GM12878 (cell line): Measurements from ENCODE around the gene SMARCAD1. TPM values are rescaled to one million over a fixed set of nuclear protein-coding genes. Genes with fewer than 3 reads are reported as not detected.

Source experiments
- ATAC-seq: fragments of 200-7000 bp; cut with Tn5 transposase; 3 replicates; pipeline ENCODE4 v1.9.1; 2020; ENCODE audit warnings: mild to moderate bottlenecking, moderate library complexity
- BruUV-seq: library from RNA; stranded (reverse); fragments of 400-500 nt; replicated peaks from 2 replicates; lab custom pipeline; 2021; lab: Mats Ljungman, UMichigan
- CTCF ChIA-PET: fragments of 300-600 bp; sonication (Branson Sonifier 250); formaldehyde crosslinking; extraction: SDS; loops from one replicate; lab custom pipeline; 2021; ENCODE audit warnings: inconsistent platforms; lab: Yijun Ruan, JAX
- POLR2A ChIA-PET: fragments of 350-600 bp; formaldehyde crosslinking; extraction: SDS; loops from one replicate; lab custom pipeline; 2021; ENCODE audit warnings: inconsistent platforms; lab: Charles Lee
- RAD21 ChIA-PET: fragments of 300-600 bp; sonication (Branson Sonifier 250); formaldehyde crosslinking; loops from one replicate; lab custom pipeline; 2023; ENCODE audit warnings: antibody characterized with exemption; ENCODE audit not compliant: unreplicated experiment; lab: Charles Lee
- SMC1A ChIA-PET: fragments of 300-600 bp; sonication (Branson Sonifier 250); formaldehyde crosslinking; loops from one replicate; lab custom pipeline; 2023; ENCODE audit not compliant: unreplicated experiment, uncharacterized antibody; lab: Charles Lee
- DNase-seq: peaks from one replicate; pipeline ENCODE4 v3.0.0-alpha.2; 2011; ENCODE audit warnings: low read depth, low spot score
- FAIRE-seq: peaks from 3 replicates; lab custom pipeline; 2011; peaks lifted over from hg19 to GRCh38; lab: Jason Lieb, UNC
- H2AFZ ChIP-seq: 2 replicates; pipeline ENCODE4 v1.6.0; 2011; ENCODE audit warnings: low read depth, low read length, control low read depth; ENCODE audit not compliant: control insufficient read depth
- H3K27ac ChIP-seq: 2 replicates; pipeline ENCODE4 v1.5.1; 2011; ENCODE audit warnings: control low read depth; ENCODE audit not compliant: control insufficient read depth, insufficient read depth
- H3K27me3 ChIP-seq, 2 experiments: replicated peaks in 1 of 2; 2 replicates each; pipeline versions ENCODE4 v1.6.0 to v1.6.1; 2011; ENCODE audit warnings: low read length in 1 of 2; ENCODE audit not compliant: control insufficient read depth in 2 of 2, insufficient read depth in 2 of 2
- H3K36me3 ChIP-seq, 2 experiments: 2 replicates each; pipeline ENCODE4 v1.5.1; 2011; ENCODE audit warnings: low read length in 1 of 2; ENCODE audit not compliant: control insufficient read depth in 2 of 2, insufficient read depth in 2 of 2
- H3K4me1 ChIP-seq: 2 replicates; pipeline ENCODE4 v1.6.1; 2011; ENCODE audit warnings: mild to moderate bottlenecking, low read length, moderate library complexity, mixed read lengths; ENCODE audit not compliant: control insufficient read depth, insufficient read depth
- H3K4me2 ChIP-seq: 2 replicates; pipeline ENCODE4 v1.6.0; 2011; ENCODE audit warnings: control low read depth; ENCODE audit not compliant: control insufficient read depth, insufficient read depth
- H3K4me3 ChIP-seq: fragments of 200-600 bp; sonication (generic); 2 replicates; pipeline ENCODE4 v1.5.1; 2016
- H3K79me2 ChIP-seq: 2 replicates; pipeline ENCODE4 v1.6.0; 2011; ENCODE audit warnings: low read length; ENCODE audit not compliant: control insufficient read depth, insufficient read depth
- H3K9ac ChIP-seq: 2 replicates; pipeline ENCODE4 v1.8.0; 2011; ENCODE audit warnings: low read length, control low read depth, mixed read lengths; ENCODE audit not compliant: control insufficient read depth, insufficient read depth
- H3K9me3 ChIP-seq: replicated peaks from 3 replicates; pipeline ENCODE4 v1.5.1; 2011; ENCODE audit warnings: mild to moderate bottlenecking, low read length; ENCODE audit not compliant: control insufficient read depth, insufficient read depth
- H4K20me1 ChIP-seq: 2 replicates; pipeline ENCODE4 v1.6.0; 2011; ENCODE audit not compliant: control insufficient read depth, insufficient read depth
- BCL11A ChIP-seq: IDR thresholded peaks from 2 replicates; pipeline ENCODE4 v1.6.1; 2011; ENCODE audit warnings: low read depth, low read length
- CHD1 ChIP-seq: IDR thresholded peaks from 2 replicates; pipeline ENCODE4 v1.6.1; 2012; ENCODE audit warnings: low read depth, low read length, improper control_type of control experiment
- FOXM1 ChIP-seq: IDR thresholded peaks from 2 replicates; pipeline ENCODE4 v1.6.1; 2012; ENCODE audit warnings: low read depth, mild to moderate bottlenecking, inconsistent platforms, low read length, moderate library complexity
- HDAC6 ChIP-seq: fragments of 200-600 bp; sonication (generic); IDR thresholded peaks from one replicate; pipeline ENCODE4 v1.8.0; 2017; ENCODE audit warnings: antibody characterized with exemption; ENCODE audit not compliant: unreplicated experiment
- IRF4 ChIP-seq: IDR thresholded peaks from 2 replicates; pipeline ENCODE4 v1.6.1; 2011; ENCODE audit warnings: low read depth, low read length
- KLF5 ChIP-seq: fragments of 450-650 bp; IDR thresholded peaks from 2 replicates; pipeline ENCODE4 v1.6.1; 2014; ENCODE audit warnings: mild to moderate bottlenecking; ENCODE audit not compliant: partially characterized antibody
- NFXL1 ChIP-seq: fragments of 450-650 bp; IDR thresholded peaks from 2 replicates; pipeline ENCODE4 v1.6.1; 2017; ENCODE audit warnings: antibody characterized with exemption, mild to moderate bottlenecking, borderline replicate concordance
- RAD21 ChIP-seq: IDR thresholded peaks from 2 replicates; pipeline ENCODE4 v1.6.1; 2011; ENCODE audit warnings: mild to moderate bottlenecking, low read depth, low read length, moderate library complexity; ENCODE audit not compliant: insufficient read depth
- TBL1XR1 ChIP-seq: IDR thresholded peaks from 2 replicates; pipeline ENCODE4 v1.6.1; 2012; ENCODE audit warnings: low read depth, low read length, improper control_type of control experiment
- WRNIP1 ChIP-seq: IDR thresholded peaks from 2 replicates; pipeline ENCODE4 v1.6.1; 2011; ENCODE audit warnings: low read depth, low read length, improper control_type of control experiment, borderline replicate concordance
- ZZZ3 ChIP-seq: IDR thresholded peaks from 2 replicates; pipeline ENCODE4 v1.6.1; 2011; ENCODE audit warnings: low read depth; ENCODE audit not compliant: control insufficient read depth, insufficient read length
- WGBS: methylation state at CpG from one replicate; pipeline ENCODE4 v1.1.6; 2016; ENCODE audit warnings: low lambda C conversion rate; ENCODE audit not compliant: insufficient replicate concordance, insufficient coverage; ENCODE audit errors: missing lambda C conversion rate; 5-methylcytosine and 5-hydroxymethylcytosine counted together
- in situ Hi-C: fragments of 300-500 bp; cut with MboI; formaldehyde crosslinking; loops from 9 replicates; pipeline ENCODE4 v1.14.3; 2018; ENCODE audit warnings: mixed read lengths
- intact Hi-C: fragments of 100-400 bp; cut with micrococcal nuclease; formaldehyde crosslinking; loops from one replicate; pipeline ENCODE4 v1.14.2; 2022; ENCODE audit not compliant: unreplicated experiment
- polyA plus RNA-seq, 11 experiments: library from polyadenylated mRNA; depleted of rRNA in 4 of 11; unstranded in 6 of 11; stranded (reverse) in 5 of 11; fragments of >200 nt; fragmentation: Nextera tagmentation in 4 of 11; fragmentation: Illumina TruSeq in 1 of 11; extraction: Ambion mirVana in 4 of 11; extraction: Trizol in 1 of 11; gene quantifications; 1 replicate in 1 of 11; 2 replicates in 10 of 11; pipeline versions ENCODE4 v1.2.1 to v1.2.3, GENCODE V29; 2011 to 2016; ENCODE audit warnings: inconsistent platforms in 2 of 11, missing spikeins in 2 of 11, low read depth in 1 of 11
- total RNA-seq, 4 experiments: library from RNA; depleted of rRNA in 3 of 4; stranded (reverse); fragments of >200 nt in 3 of 4; fragmentation: Illumina TruSeq in 1 of 4; extraction: Trizol in 1 of 4; gene quantifications; 2 replicates each; pipeline versions ENCODE4 v1.2.1 to v1.2.3, GENCODE V29; 2013 to 2021
- TF ChIP-seq, protein P1 (sequence below): IDR thresholded peaks from 2 replicates; pipeline ENCODE4 v1.6.1; 2011; ENCODE audit warnings: low read depth, low read length, improper control_type of control experiment, borderline replicate concordance
- TF ChIP-seq, protein P2 (sequence below): fragments of 150-350 bp; IDR thresholded peaks from 2 replicates; pipeline ENCODE4 v1.6.1; 2016; ENCODE audit warnings: low read depth, low read length
- TF ChIP-seq, protein P3 (sequence below): fragments of 450-650 bp; IDR thresholded peaks from 2 replicates; pipeline ENCODE4 v1.6.1; 2014; ENCODE audit warnings: mild to moderate bottlenecking

SMARCAD1 gene
- total and polyA plus RNA-seq, 10 of the 15 experiments (the other 5 are each of a cell fraction or from before 2014, with no cell fraction given), result 7.6 to 41.2 (median 27.7) TPM

DNA sequence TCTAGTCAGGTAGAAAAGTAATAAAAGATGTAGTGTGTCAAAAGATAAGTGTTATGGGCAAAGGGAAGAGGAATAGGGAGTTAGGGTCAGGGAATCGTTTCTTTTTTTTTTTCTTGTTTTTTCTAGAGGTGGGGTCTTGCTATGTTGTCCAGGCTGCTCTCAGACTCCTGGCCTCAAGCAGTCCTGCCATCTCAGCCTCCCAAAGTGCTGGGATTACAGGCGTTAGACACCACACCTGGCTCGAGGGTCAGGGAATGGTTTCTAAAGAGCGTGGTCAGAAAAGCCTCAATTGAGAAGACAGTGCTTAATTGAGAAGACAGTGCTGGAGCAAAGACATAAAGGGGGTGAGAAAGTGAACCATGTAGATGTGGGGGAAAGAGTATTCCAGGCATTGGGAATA is 19.1 kb downstream of the SMARCAD1 start:
- no peaks in the 10 kb centered on the region for H3K4me1 ChIP-seq
- ATAC-seq (no peak), DNase-seq (no peak), FAIRE-seq (no peak)
- intact Hi-C loops, result no loop called here
- H3K27me3 ChIP-seq, result no peaks in the 10 kb centered on the region
- H3K4me3 ChIP-seq, result no peak overlapping the region
- no peak overlapping the region for H3K4me2 ChIP-seq
- H4K20me1 ChIP-seq, result no peaks in the 10 kb centered on the region
- TF ChIP-seq, protein P1, sequence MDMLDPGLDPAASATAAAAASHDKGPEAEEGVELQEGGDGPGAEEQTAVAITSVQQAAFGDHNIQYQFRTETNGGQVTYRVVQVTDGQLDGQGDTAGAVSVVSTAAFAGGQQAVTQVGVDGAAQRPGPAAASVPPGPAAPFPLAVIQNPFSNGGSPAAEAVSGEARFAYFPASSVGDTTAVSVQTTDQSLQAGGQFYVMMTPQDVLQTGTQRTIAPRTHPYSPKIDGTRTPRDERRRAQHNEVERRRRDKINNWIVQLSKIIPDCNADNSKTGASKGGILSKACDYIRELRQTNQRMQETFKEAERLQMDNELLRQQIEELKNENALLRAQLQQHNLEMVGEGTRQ, result no peak
- TF ChIP-seq NFXL1 (no peak), WRNIP1 (no peak), KLF5 (no peak), HDAC6 (no peak), ZZZ3 (no peak), FOXM1 (no peak), RAD21 (no peak), CHD1 (no peak), BCL11A (no peak), TBL1XR1 (no peak), IRF4 (no peak)
- TF ChIP-seq, protein P2, sequence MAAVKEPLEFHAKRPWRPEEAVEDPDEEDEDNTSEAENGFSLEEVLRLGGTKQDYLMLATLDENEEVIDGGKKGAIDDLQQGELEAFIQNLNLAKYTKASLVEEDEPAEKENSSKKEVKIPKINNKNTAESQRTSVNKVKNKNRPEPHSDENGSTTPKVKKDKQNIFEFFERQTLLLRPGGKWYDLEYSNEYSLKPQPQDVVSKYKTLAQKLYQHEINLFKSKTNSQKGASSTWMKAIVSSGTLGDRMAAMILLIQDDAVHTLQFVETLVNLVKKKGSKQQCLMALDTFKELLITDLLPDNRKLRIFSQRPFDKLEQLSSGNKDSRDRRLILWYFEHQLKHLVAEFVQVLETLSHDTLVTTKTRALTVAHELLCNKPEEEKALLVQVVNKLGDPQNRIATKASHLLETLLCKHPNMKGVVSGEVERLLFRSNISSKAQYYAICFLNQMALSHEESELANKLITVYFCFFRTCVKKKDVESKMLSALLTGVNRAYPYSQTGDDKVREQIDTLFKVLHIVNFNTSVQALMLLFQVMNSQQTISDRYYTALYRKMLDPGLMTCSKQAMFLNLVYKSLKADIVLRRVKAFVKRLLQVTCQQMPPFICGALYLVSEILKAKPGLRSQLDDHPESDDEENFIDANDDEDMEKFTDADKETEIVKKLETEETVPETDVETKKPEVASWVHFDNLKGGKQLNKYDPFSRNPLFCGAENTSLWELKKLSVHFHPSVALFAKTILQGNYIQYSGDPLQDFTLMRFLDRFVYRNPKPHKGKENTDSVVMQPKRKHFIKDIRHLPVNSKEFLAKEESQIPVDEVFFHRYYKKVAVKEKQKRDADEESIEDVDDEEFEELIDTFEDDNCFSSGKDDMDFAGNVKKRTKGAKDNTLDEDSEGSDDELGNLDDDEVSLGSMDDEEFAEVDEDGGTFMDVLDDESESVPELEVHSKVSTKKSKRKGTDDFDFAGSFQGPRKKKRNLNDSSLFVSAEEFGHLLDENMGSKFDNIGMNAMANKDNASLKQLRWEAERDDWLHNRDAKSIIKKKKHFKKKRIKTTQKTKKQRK, result no peak
- TF ChIP-seq, protein P3, sequence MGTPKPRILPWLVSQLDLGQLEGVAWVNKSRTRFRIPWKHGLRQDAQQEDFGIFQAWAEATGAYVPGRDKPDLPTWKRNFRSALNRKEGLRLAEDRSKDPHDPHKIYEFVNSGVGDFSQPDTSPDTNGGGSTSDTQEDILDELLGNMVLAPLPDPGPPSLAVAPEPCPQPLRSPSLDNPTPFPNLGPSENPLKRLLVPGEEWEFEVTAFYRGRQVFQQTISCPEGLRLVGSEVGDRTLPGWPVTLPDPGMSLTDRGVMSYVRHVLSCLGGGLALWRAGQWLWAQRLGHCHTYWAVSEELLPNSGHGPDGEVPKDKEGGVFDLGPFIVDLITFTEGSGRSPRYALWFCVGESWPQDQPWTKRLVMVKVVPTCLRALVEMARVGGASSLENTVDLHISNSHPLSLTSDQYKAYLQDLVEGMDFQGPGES, result no peak
- peaks cover 1% of the 10 kb centered on the region for H3K79me2 ChIP-seq
- POLR2A ChIA-PET, result no interaction called here
- CTCF ChIA-PET, result interaction anchor here (0.6 kb wide), 2 partner anchors 111 to 116 kb away, joined by 3 to 5 read pairs; no protein-coding TSS in a partner anchor
- SMC1A ChIA-PET, result interaction anchor here (0.6 kb wide), 1 partner anchor 395 kb away, joined by 3 read pairs; no protein-coding TSS in a partner anchor
- no TSS peak for BruUV-seq
- H3K27ac ChIP-seq, result no peak overlapping the region
- H3K9ac ChIP-seq, result no peak overlapping the region
- in situ Hi-C loops, result no loop called here
- H3K36me3 ChIP-seq, result peaks cover 4 to 8% of the 10 kb centered on the region in 2 experiments; a peak in 3 of 4 replicates
- H3K9me3 ChIP-seq, result no peaks in the 10 kb centered on the region
- no peak overlapping the region for H2AFZ ChIP-seq
- RAD21 ChIA-PET, result interaction anchor here (0.7 kb wide), 1 partner anchor 55 kb away, joined by 3 read pairs; no protein-coding TSS in a partner anchor
- 98% methylated on average over 4 of the region's 4 CpGs for WGBS
